Thyroid gland (tissue), 4 donors: ENCODE measurements around the gene ZNF778.

Experiments
- POLR2A ChIP-seq, 2 donors: fragments of 450-650 bp; IDR thresholded peaks; one replicate each; pipeline ENCODE4 v1.6.1; 2017; ENCODE audit warnings: antibody characterized with exemption in 2 of 2, mild to moderate bottlenecking in 2 of 2, moderate library complexity in 1 of 2
- TF ChIP-seq, protein P1 (sequence below), 6 experiments: fragments of 200-600 bp in 3 of 6; fragments of 450-650 bp in 3 of 6; sonication (generic) in 3 of 6; IDR thresholded peaks; one replicate each; pipeline ENCODE4 v1.5.1; 2016 to 2019; ENCODE audit warnings: antibody characterized with exemption in 6 of 6, mild to moderate bottlenecking in 2 of 6, inconsistent platforms in 1 of 6, moderate library complexity in 1 of 6

DNA sequence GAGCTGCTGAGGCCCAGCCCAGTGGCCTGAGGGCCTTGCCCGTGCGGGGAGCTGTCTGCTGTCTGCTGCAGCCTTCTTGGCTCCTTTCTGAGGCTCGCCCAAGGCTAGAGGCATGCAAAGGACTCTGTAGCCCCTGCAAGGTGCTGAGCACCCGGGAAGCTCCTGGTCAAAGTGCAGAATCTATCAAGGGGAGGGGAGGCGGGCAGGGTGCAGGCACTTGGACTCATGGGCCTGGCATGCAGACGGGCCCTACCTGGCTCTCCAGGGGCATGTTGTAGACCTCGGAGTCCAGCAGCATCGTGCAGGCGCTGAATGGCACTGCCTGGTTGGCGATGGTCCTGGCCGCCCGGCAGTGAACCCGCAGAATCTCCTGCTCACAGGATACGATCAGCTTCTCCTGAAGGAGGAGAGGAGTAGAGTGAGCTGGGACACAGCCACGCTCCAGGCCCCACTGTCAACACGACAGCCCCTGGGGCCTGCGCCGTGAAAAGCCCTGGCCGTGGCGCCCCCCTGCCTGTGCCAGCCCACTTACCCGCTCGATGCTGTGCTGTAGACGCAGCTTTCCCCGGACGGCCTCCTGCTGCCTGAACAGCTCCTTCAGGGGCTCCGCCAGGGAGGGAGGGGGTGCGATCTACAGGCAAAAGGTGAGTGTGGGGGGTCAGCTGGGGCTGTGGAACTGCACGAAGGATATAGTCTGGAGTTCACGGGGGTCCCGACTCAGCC, 57.2 kb downstream of the ZNF778 start:
- no peak for TF ChIP-seq POLR2A (IDR thresholded peaks at IDR 0.05)
- TF ChIP-seq, protein P1, sequence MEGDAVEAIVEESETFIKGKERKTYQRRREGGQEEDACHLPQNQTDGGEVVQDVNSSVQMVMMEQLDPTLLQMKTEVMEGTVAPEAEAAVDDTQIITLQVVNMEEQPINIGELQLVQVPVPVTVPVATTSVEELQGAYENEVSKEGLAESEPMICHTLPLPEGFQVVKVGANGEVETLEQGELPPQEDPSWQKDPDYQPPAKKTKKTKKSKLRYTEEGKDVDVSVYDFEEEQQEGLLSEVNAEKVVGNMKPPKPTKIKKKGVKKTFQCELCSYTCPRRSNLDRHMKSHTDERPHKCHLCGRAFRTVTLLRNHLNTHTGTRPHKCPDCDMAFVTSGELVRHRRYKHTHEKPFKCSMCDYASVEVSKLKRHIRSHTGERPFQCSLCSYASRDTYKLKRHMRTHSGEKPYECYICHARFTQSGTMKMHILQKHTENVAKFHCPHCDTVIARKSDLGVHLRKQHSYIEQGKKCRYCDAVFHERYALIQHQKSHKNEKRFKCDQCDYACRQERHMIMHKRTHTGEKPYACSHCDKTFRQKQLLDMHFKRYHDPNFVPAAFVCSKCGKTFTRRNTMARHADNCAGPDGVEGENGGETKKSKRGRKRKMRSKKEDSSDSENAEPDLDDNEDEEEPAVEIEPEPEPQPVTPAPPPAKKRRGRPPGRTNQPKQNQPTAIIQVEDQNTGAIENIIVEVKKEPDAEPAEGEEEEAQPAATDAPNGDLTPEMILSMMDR (IDR thresholded peaks at IDR 0.05): no peak
